Kidney (tissue), 14 donors: ENCODE results near the gene PLAGL1. TPM values are rescaled to one million over a fixed set of nuclear protein-coding genes. Genes with fewer than 3 reads are reported as not detected.

Source experiments
- DNase-seq, 5 donors: peaks; one replicate each; pipeline ENCODE4 v3.0.0-alpha.2; 2013 to 2020
- FAIRE-seq: peaks from 2 replicates; lab custom pipeline; 2012; peaks lifted over from hg19 to GRCh38; lab: Jason Lieb, UNC
- H3K27ac ChIP-seq, 2 donors: one replicate each; pipeline ENCODE4 v1.7.0; 2013; ENCODE audit warnings: low read depth in 2 of 2, low read length in 2 of 2, inconsistent platforms in 1 of 2
- H3K27me3 ChIP-seq: one replicate; pipeline ENCODE4 v1.7.1; 2013; ENCODE audit warnings: low read length, inconsistent platforms; ENCODE audit not compliant: control insufficient read depth, insufficient read depth
- H3K36me3 ChIP-seq, 3 donors: one replicate each; pipeline versions ENCODE4 v1.7.0 to v1.7.1; 2013; ENCODE audit warnings: low read length in 3 of 3, control low read depth in 1 of 3, inconsistent platforms in 1 of 3; ENCODE audit not compliant: insufficient read depth in 3 of 3, control insufficient read depth in 2 of 3
- H3K4me1 ChIP-seq, 3 donors: one replicate each; pipeline versions ENCODE4 v1.7.0 to v1.7.1; 2013; ENCODE audit warnings: low read length in 3 of 3, inconsistent platforms in 1 of 3, low read depth in 1 of 3; ENCODE audit not compliant: control insufficient read depth in 2 of 3, insufficient read depth in 2 of 3
- H3K4me3 ChIP-seq, 3 donors: one replicate each; pipeline versions ENCODE4 v1.7.0 to v1.8.1; 2013; ENCODE audit warnings: low read length in 3 of 3, control low read depth in 1 of 3, inconsistent platforms in 1 of 3
- H3K9ac ChIP-seq, 3 donors: one replicate each; pipeline versions ENCODE4 v1.7.0 to v1.7.1; 2013; ENCODE audit warnings: low read length in 3 of 3, control low read depth in 1 of 3, inconsistent platforms in 1 of 3
- H3K9me3 ChIP-seq, 3 donors: one replicate each; pipeline versions ENCODE4 v1.7.0 to v1.7.1; 2013; ENCODE audit warnings: low read length in 3 of 3, control low read depth in 1 of 3, inconsistent platforms in 1 of 3; ENCODE audit not compliant: control insufficient read depth in 2 of 3, insufficient read depth in 1 of 3
- intact Hi-C: fragments of 100-400 bp; cut with DNase I; formaldehyde crosslinking; loops from one replicate; pipeline ENCODE4 v1.11.1; 2022
- polyA plus RNA-seq: library from polyadenylated mRNA; stranded (reverse); fragments of 350-450 nt; fragmentation: Illumina TruSeq; extraction: RNeasy Lipid Tissue Mini Kit (QIAGEN cat#74804); gene quantifications from one replicate; pipeline ENCODE4 v1.2.3, GENCODE V29; 2014; ENCODE audit warnings: low read depth, low replicate concordance; ENCODE audit not compliant: insufficient read depth
- total RNA-seq: library from RNA; stranded (reverse); fragmentation: NEBNext Ultra II Directional; extraction: Animal tissue kit (Norgen Biotek cat#: 25700); gene quantifications from one replicate; pipeline ENCODE4 v1.2.1, GENCODE V29; 2021
- TF ChIP-seq, protein P1 (sequence below): IDR thresholded peaks from 3 replicates; pipeline ENCODE4 v1.5.1; 2012; ENCODE audit warnings: mild to moderate bottlenecking, moderate library complexity, borderline replicate concordance; ENCODE audit not compliant: insufficient read depth; ENCODE audit errors: extremely low read depth
- donor health status: control.
- donor health status: control.
- donor health status: control.
- donor health status: control.
- donor health status: control.
- donor health status: DM: yes; HTN: yes; CAD: no.
- donor health status: Normal renal cell carcinoma (clear cell type).

PLAGL1 gene
- total and polyA plus RNA-seq, 2 donors from 2014 or later: 7.1 to 23.6 TPM

DNA sequence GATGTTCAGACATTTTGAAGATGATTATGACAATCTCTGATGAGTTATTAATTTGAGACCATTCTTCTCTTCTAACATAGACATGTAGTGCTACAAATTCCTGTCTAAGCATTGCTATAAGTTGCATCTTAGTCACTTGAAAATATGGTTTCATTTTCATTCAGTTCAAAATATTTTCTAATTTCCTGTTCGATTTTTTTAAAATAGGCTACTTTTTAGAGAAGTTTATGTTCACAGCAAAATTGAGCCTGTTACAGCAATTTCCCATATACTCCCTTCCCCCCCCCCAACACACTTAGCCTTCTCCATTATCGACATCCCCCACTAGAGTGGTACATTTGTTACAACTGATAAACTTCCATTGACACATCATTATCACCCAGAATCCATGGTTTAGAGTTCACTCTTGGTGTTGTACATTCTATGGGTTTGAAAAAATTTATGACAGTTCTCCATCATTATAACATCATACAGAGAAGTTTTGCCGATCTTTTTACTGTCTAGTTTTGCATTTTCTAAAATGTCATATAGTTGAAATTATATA lies 31.2 kb downstream of the PLAGL1 start:
- TF ChIP-seq, protein P1, sequence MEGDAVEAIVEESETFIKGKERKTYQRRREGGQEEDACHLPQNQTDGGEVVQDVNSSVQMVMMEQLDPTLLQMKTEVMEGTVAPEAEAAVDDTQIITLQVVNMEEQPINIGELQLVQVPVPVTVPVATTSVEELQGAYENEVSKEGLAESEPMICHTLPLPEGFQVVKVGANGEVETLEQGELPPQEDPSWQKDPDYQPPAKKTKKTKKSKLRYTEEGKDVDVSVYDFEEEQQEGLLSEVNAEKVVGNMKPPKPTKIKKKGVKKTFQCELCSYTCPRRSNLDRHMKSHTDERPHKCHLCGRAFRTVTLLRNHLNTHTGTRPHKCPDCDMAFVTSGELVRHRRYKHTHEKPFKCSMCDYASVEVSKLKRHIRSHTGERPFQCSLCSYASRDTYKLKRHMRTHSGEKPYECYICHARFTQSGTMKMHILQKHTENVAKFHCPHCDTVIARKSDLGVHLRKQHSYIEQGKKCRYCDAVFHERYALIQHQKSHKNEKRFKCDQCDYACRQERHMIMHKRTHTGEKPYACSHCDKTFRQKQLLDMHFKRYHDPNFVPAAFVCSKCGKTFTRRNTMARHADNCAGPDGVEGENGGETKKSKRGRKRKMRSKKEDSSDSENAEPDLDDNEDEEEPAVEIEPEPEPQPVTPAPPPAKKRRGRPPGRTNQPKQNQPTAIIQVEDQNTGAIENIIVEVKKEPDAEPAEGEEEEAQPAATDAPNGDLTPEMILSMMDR: no peak
- H3K27me3 ChIP-seq: no peaks in the 10 kb centered on the region
- no peak overlapping the region for H3K4me3 ChIP-seq
- H3K27ac ChIP-seq: no peak overlapping the region
- H3K36me3 ChIP-seq: no peaks in the 10 kb centered on the region
- FAIRE-seq: no peak
- H3K4me1 ChIP-seq: peaks cover 0 to 7% (median 0%) of the 10 kb centered on the region in 3 donors
- no peaks in the 10 kb centered on the region for H3K9me3 ChIP-seq
- no peak overlapping the region for H3K9ac ChIP-seq
- intact Hi-C loops: no loop called here
- no peak for DNase-seq

DNA sequence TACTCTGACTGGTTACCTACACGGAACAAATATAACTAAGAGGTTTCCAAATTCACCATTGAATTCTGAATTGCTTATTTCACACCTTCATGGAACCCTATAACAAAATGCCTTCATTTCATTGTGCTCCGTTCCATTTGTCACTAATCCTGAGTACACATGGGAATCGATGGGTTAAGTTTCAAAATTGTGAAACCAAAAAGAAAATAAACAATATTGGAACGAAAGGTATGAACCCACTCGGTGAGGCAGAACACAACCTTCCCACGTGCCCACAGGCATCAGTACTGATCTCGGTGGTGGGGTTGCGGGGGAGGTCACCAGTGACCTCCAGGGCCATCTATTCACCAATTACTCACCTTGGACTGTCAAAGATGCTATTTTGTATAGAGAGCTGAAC lies 34.0 kb downstream of the PLAGL1 start:
- TF ChIP-seq, protein P1: no peak
- Histone ChIP-seq H3K36me3 (no peaks in the 10 kb centered on the region), H3K27me3 (no peaks in the 10 kb centered on the region), H3K9ac (no peak overlapping the region), H3K4me3 (no peak overlapping the region), H3K4me1 (peaks cover 0 to 8% (median 0%) of the 10 kb centered on the region in 3 donors), H3K9me3 (no peaks in the 10 kb centered on the region), H3K27ac (no peak overlapping the region)
- DNase-seq: no peak
- no peak for FAIRE-seq
- intact Hi-C loops: no loop called here

DNA sequence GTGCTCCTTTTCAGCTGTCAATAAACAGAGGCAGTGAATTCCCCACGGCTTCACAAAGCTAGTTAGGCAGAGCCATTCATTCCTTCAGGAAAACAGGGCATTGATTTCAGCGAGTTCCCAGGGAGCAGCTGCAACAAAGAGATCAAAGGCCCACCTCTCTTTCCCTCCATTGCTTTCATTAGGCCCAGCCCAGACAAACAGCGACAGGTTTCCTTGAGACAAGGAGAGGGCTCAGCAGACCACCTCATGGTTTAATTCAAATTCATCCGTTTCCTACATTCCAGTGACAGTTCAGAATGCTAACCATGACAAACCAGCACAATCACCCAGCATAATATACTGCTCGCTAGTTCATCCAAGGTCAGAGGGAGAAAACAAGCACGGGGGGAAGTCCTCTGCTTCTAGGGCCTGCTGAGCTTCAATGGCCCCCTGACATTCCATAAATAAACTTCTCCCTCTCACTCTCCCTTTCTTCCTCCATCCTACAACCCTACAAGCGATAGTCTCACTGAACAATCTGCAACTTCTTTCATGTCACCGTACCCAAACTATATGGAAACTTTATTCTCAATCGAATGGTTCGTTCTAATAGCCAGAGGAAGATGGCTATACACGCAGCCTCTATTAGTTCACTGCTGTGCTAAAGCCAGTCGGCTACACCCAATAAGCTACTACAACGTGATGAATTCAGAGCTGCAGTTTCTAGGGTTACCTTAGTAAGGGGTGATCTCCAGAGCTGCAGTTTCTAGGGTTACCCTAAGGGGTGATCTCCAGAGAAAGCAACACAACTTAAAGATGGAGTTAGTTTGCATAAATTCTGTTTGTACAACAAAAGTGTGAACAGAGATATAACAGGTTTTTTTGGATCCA lies 34.7 kb downstream of the PLAGL1 start:
- H3K27me3 ChIP-seq: no peaks in the 10 kb centered on the region
- intact Hi-C loops: no loop called here
- H3K27ac ChIP-seq: no peak overlapping the region
- no peaks in the 10 kb centered on the region for H3K9me3 ChIP-seq
- TF ChIP-seq, protein P1: no peak
- FAIRE-seq: no peak
- H3K4me3 ChIP-seq: no peak overlapping the region
- no peak overlapping the region for H3K9ac ChIP-seq
- no peaks in the 10 kb centered on the region for H3K36me3 ChIP-seq
- H3K4me1 ChIP-seq: peaks cover 0 to 8% (median 0%) of the 10 kb centered on the region in 3 donors
- DNase-seq: peak in 3 of 5 donors; percentile 65 to 89 (median 82)
